Fibroblast of lung (primary cell): ENCODE results near the gene NME1.

Experiments
- EZH2 ChIP-seq: IDR thresholded peaks from 2 replicates; pipeline ENCODE4 v1.5.1; 2012; ENCODE audit warnings: low read length, control low read depth, mild to moderate bottlenecking; ENCODE audit errors: missing control alignments
- TF ChIP-seq, protein P1 (sequence below), 2 donors: IDR thresholded peaks in 1 of 2; conservative IDR thresholded peaks in 1 of 2; 1 replicate in 1 of 2; 2 replicates in 1 of 2; pipeline ENCODE4 v1.5.1; 2011 to 2012; ENCODE audit warnings: low read length in 2 of 2, control low read depth in 1 of 2, inconsistent platforms in 1 of 2, low read depth in 1 of 2, mild to moderate bottlenecking in 1 of 2

DNA sequence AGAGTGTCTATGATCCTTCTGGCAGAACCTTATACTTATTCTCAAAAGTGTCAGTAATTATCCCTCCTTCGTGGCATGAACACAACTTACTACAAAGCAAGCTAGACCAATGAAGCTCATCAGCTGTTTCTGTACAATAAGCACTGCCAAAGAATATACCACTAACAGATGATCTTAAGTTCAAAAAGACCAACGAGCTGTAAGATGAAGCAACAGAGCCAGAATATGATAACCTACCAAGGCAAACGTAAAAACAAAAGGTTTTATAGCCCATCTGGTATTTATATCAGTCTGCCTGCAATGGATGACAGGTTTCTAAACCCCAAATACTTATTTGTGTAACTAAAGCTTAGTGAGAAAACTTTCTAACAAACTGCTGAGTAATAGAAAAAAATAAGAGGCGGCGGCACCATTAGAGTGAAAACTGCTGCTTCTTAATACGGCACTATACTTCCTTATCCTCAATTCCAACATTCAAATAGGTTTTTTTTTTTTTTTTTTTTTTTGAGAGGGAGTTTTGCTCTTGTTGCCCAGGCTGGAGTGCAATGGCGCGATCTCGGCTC lies 35.0 kb downstream of the NME1 start:
- TF ChIP-seq, protein P1, sequence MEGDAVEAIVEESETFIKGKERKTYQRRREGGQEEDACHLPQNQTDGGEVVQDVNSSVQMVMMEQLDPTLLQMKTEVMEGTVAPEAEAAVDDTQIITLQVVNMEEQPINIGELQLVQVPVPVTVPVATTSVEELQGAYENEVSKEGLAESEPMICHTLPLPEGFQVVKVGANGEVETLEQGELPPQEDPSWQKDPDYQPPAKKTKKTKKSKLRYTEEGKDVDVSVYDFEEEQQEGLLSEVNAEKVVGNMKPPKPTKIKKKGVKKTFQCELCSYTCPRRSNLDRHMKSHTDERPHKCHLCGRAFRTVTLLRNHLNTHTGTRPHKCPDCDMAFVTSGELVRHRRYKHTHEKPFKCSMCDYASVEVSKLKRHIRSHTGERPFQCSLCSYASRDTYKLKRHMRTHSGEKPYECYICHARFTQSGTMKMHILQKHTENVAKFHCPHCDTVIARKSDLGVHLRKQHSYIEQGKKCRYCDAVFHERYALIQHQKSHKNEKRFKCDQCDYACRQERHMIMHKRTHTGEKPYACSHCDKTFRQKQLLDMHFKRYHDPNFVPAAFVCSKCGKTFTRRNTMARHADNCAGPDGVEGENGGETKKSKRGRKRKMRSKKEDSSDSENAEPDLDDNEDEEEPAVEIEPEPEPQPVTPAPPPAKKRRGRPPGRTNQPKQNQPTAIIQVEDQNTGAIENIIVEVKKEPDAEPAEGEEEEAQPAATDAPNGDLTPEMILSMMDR (conservative IDR thresholded peaks at IDR 0.05 in 1 of 2, IDR thresholded peaks at IDR 0.05 in 1 of 2; ENCODE audit: low read depth in 1 of 2, low read length in 2 of 2) = no peak
- no peak for TF ChIP-seq EZH2
